RWPE1 (cell line): Measurements from ENCODE around the gene CD81.
"Not testable (repeated sequence)": the region's sequence is repeated elsewhere in the genome, so short reads cannot be mapped to it uniquely, and the experiment has no call there.

Experiments used
- CTCF ChIA-PET: fragments of 350-600 bp; sonication (Branson Sonifier 250); formaldehyde crosslinking; extraction: SDS; loops from one replicate; lab custom pipeline; 2021; lab: Yijun Ruan, JAX
- POLR2A ChIA-PET: fragments of 400-600 bp; formaldehyde crosslinking; extraction: SDS; loops from one replicate; lab custom pipeline; 2020; ENCODE audit warnings: antibody characterized with exemption; ENCODE audit not compliant: low non-redundant PET; lab: Yijun Ruan, JAX
- DNase-seq: peaks from one replicate; pipeline ENCODE4 v3.0.0; 2012; ENCODE audit warnings: low spot score
- H3K27ac ChIP-seq: fragments of 450-650 bp; 2 replicates; pipeline ENCODE4 v1.5.1; 2017
- TF ChIP-seq, protein P1 (sequence below): fragments of 450-650 bp; conservative IDR thresholded peaks from 2 replicates; pipeline ENCODE4 v1.5.1; 2017; ENCODE audit warnings: low read depth, mild to moderate bottlenecking

The CD81 gene

DNA sequence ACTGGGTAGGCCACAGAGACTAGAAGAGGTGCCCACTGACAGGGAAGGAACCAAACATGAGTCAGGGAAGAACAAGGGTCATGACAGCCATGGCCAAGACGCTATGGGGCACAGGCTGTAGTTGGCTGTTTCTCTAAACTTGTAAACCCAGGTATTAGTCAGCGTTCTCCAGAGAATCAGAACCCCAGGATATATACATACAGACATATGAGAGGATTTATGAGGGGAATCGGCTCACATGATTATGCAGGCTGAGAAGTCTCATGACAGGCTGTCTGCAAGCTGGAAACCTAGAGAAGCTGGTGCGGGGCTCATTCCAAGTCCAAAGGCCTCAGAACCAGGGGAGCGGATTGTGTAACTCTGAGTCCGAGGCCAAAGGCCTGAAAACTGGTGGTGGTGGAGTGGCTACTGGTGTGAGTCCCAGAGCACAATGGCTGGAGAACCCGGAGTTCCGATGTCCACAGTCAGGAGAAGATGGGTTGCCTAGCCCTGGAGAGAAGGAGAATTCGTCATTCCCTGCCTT is 29.7 kb upstream of the CD81 start:
- DNase-seq = no peak
- CTCF ChIA-PET = no interaction called here
- TF ChIP-seq, protein P1, sequence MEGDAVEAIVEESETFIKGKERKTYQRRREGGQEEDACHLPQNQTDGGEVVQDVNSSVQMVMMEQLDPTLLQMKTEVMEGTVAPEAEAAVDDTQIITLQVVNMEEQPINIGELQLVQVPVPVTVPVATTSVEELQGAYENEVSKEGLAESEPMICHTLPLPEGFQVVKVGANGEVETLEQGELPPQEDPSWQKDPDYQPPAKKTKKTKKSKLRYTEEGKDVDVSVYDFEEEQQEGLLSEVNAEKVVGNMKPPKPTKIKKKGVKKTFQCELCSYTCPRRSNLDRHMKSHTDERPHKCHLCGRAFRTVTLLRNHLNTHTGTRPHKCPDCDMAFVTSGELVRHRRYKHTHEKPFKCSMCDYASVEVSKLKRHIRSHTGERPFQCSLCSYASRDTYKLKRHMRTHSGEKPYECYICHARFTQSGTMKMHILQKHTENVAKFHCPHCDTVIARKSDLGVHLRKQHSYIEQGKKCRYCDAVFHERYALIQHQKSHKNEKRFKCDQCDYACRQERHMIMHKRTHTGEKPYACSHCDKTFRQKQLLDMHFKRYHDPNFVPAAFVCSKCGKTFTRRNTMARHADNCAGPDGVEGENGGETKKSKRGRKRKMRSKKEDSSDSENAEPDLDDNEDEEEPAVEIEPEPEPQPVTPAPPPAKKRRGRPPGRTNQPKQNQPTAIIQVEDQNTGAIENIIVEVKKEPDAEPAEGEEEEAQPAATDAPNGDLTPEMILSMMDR = no peak
- no peak overlapping the region for H3K27ac ChIP-seq
- POLR2A ChIA-PET = no interaction called here

DNA sequence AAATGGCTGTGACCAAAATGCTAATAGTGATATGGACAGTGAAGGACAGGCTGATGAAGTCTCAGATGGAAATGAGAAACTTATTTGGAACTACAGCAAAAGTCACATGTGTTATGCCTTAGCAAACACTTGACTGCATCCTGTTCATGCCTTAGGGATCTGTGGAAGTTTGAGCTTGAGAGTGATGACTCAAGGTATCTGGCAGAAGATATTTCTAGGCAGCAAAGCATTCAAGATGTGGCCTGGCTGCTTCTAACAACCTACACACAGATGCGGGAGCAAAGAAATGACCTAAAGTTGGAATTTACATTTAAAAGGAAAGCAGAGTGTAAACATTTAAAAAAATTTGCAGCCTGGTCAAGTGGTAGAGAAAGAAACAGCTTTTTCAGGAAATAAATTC is 28.1 kb upstream of the CD81 start:
- no peak overlapping the region for H3K27ac ChIP-seq
- TF ChIP-seq, protein P1 = no peak
- no peak for DNase-seq
- ChIA-PET CTCF (no interaction called here), POLR2A (no interaction called here)

GRCh38 chr11:2351701-2352100 is 25.4 kb upstream of the CD81 start:
- DNase-seq = no peak
- TF ChIP-seq, protein P1 = no peak
- POLR2A ChIA-PET = no interaction called here
- CTCF ChIA-PET = no interaction called here
- no peak overlapping the region for H3K27ac ChIP-seq

GRCh38 chr11:2352420-2352819 is 24.7 kb upstream of the CD81 start:
- no peak overlapping the region for H3K27ac ChIP-seq
- CTCF ChIA-PET = no interaction called here
- POLR2A ChIA-PET = no interaction called here
- no peak for DNase-seq
- TF ChIP-seq, protein P1 = no peak

DNA sequence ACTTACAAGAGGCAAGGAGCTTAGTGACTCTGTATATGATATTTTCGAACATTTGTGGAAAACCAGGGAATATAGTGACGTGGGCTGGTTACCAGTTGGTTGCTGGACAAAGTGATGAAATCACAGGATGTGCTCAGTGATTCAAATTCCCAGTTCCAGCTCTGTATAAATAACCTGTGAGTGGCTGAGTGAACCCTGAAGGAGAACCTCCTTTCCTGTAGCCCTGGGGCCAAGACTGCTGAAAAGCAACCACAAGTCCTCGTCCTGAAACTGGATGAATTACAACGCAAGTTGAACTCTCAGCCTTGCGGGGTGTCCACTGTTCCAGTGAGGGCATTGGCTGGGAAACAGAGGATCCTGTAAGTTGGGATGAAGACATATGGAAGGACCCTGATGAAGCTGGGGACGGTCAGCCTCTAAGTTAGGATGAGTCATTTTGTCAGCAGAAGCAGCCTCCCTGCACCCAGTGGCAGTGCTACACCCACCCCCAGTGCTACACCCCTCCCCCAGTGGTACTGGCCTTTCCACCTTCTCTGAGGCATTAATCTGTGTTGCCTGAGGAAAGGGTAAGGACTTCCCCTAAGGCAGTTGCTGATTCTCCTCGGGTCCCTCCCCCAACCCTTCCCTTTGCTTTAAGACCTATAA is 22.0 kb upstream of the CD81 start:
- CTCF ChIA-PET = interaction anchor here (0.7 kb wide), 1 partner anchor 38 kb away, joined by 3 read pairs; no protein-coding TSS in a partner anchor
- DNase-seq = no peak
- POLR2A ChIA-PET = no interaction called here
- TF ChIP-seq, protein P1 = no peak
- H3K27ac ChIP-seq = no peak overlapping the region

DNA sequence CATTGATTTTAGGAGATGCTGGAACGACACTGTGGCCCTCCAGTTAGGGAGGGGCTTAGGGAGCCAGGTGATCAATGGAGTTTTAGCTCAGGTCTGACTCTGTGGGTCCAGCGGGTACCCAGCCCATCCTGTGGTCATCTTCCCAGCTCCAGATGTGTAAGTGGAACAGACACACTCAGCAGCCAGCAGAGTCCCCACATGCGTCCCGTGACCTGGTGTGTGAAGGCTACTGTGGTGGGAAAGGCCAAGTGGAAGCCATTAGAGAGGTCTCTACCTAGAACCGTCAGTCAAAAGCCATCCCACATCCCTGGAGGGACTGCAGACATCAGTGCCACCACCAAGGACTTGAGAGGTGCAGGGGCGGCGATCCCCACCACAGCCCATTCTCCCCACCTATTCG is 19.9 kb upstream of the CD81 start:
- ChIA-PET POLR2A (no interaction called here), CTCF (no interaction called here)
- no peak for DNase-seq
- H3K27ac ChIP-seq = no peak overlapping the region
- TF ChIP-seq, protein P1 = no peak

DNA sequence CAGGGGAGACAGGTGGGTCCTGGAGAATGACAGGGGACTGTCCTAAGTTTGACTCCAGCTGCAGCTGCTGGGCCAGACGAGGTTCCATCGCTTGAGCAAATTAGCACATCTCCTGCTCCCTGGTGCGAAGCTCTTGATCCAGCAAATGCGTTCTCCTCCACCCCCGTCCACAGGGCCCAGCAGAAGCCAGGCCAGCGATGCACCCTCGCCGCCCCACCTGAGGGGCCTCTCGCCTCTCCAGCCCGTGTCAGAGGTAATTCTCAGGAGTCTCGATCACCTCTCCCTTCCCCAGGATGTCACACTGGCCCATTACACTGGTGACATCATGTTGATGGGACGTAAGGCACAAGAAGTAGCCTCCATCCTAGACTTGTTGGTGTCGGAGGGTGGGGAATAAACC is 19.5 kb upstream of the CD81 start:
- POLR2A ChIA-PET, H3K27ac ChIP-seq, CTCF ChIA-PET, DNase-seq: not testable (repeated sequence)
